Amniotic epithelial cell (primary cell): Measurements from ENCODE around the gene USP9Y.

ENCODE experiments used
- DNase-seq: peaks from one replicate; pipeline ENCODE4 v3.0.0-alpha.2; 2010; ENCODE audit warnings: low read depth

USP9Y gene

DNA sequence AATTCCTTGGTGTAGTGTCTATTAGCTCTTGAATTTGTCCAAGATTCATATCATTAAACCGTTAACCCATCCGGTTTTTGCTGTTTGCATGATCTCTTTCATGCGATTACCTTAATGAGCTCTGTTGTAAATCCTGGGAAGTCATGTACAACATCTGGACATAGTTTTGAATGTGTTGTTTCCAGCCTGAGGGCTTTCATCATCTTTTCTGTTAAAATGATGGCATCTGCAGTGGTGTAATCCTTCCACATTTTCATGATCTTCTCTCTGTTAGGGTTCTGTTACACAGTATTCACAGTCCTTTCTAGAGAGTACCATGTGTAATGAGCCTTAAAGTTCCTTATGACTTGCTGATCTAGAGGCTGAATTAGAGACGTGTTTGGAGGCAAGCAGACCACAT lies 64.9 kb downstream of the USP9Y start:
- DNase-seq: no peak

DNA sequence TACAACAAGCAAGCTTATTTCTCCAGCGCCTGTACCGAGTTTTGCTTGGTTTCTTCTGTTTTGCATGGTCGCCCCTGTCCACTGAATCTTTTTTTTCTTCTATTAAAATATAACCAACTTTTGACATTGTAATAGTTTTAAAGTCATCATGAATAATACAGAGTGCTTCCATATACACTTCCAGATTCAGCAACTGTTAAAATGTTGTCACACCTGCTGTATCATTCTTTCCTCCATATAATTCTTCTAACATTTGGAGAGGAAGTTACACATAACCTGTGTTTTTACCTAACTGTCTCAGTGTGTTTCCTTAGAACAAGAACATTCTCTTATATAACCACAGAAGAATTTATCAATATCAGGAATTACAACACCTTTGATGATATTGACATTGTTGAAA lies 83.5 kb downstream of the USP9Y start:
- no peak for DNase-seq

DNA sequence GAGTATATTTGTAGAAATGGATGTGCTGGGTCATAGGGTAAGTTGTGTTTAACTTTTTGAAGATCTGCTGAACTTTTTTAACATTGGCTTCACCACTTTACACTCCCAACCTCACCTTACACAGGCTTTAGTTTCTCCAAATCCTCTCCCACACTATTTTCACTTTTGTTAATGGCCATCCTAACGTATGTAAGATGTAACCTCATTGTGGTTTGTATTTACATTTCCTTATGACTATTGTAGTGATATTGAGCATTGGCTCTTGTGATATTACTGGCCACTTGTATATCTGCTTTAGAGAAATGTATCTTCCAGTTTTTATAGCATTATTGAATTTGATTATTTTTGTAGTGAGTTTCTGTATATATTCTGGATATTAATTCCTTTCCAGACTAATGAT lies 93.0 kb downstream of the USP9Y start:
- DNase-seq: no peak

GRCh38 chrY:12808046-12808445 lies 107.0 kb downstream of the USP9Y start:
- DNase-seq: peak; percentile 6

DNA sequence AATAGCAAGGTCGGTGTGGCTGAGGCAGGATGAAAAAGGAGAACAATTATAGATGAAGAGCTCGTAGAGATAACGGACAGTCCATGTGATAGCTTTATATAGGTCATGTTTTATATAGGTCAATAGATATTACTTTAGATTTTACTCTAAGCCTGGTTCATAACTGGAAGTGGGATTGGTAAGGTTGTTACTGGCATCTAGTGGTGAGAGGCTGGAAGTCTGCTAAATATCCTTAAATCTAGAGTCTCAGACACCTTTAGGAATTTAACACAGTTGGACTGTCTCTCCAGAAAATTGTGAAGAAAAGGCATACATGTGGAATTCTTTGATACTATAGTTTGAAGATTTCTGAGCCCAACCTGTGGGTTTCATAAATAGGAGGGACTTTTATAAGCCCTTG lies 108.0 kb downstream of the USP9Y start:
- peak; percentile 22 for DNase-seq

DNA sequence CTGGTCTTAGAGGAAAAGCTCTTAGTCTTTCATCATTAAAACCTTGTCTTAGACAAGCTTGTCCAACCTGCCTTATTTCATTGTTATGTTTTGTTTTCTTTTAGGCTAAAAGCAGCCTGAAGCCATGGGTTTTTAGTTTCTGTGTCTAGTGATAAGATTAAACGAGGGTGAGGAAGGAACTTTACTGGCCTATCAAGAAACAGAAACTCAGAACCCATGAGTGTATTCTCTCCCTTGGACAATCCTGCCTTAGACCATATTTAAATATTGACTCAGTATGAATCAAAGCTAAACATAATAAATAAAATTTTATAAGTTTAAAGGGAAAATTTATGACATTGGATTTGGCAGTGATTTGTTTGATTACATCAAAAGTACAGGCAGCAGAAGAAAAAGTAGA lies 122.4 kb downstream of the USP9Y start:
- no peak for DNase-seq

DNA sequence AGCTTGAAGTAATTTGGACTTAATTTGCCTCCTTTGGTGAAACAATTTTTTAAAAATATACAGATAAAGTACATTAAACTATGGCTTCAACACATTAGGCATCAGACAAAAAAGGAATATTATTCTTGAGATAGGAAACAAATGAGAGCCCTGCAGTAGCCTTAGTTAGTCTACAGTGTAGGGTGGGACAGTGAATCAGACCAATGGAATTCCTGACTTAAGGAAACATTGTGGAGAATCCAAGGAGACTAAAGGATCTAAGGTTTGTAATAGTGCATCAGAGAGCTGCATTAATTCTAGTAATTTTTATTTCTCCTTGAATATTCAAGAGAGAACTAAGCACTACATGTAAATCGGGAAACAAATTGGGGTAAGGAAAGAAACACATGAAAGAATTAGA lies 125.8 kb downstream of the USP9Y start:
- DNase-seq: peak; percentile 32

DNA sequence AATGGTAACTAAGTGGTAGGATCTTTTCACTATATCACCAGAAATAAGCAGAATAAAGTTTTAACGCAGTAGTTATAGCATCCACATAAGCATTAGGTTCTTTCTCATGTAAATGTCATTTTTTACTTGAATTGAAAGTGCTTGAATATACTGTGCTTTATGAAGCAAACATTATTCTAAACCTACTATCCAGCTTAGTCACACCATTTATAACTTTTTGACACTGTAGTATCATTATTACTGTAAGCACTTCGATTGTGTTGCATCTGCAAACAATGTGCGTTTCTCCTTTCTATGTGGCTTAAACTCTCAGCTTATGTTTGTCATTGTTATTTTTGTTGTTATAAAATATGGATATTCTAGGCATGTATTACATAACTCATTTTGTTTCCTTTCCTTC lies 132.3 kb downstream of the USP9Y start:
- DNase-seq: no peak

GRCh38 chrY:12837550-12837949 lies 136.5 kb downstream of the USP9Y start:
- DNase-seq: no peak

DNA sequence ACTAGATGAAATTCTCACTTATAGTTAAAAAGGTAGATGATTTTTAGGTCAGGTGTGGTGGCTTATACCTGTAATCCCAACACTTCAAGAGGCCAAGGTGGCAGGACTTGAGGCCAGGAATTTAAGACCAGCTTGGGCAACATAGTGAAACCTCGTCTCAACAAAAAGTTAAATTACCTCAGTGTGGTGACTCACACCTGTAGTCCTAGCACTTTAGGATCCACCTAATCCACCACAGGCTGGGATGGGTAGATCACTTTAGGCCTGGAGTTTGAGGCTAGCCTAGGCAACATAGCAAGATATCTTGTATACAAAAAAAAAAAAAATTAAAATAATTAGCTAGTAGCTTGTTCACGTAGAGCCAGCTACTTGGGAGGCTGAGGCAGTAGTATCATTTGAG lies 140.3 kb downstream of the USP9Y start:
- DNase-seq: no peak

- DNase-seq: no peak
These were observed 145.8 kb downstream of the USP9Y start for GRCh38 chrY:12846793-12847192.

DNA sequence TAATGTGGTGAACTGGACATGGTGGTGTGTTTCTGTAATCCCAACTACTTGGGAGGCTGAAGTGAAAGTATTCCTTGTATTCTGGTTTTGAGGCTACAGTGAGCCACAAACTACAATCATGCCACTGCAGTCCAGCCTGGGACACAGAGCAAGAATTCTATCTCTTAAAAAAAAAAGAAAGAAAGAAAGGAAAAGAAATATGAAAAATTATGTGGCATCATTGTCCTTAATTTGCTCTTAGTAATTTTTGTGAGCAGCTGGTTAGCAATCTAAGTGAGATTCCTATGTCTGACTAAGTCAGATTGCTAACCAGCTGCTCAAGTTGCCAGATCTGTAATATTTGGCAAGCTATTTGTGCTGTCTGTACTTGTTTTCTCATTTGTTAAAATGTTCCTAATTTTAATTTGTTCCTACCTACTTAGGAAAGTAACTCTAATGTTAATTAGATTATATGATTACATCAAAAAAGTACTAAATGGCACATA lies 154.8 kb downstream of the USP9Y start:
- DNase-seq: peak; percentile 25

DNA sequence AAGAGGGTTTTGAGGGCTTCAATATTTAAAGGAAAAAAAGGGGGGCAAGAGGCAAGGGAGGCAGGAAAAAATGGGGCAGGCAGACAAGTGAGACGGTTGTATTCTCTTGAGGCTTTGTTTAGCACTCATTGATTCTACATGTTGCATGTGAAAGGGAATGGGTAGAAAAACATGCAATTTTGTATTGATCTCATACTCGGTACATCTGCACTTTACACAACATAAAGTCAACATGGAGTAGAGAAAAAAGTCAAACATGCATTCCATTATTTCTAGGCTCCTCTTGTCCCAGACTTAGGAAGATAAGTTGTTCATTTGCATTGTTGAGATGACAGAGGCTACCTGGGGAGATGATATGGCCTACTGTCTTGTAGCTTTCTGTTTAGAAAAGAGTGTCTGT lies 166.9 kb downstream of the USP9Y start:
- DNase-seq: no peak

- DNase-seq: no peak
These were observed 195.9 kb downstream of the USP9Y start for GRCh38 chrY:12896973-12897372.

GRCh38 chrY:12898604-12899003 lies 197.6 kb downstream of the USP9Y start:
- DNase-seq: no peak

DNA sequence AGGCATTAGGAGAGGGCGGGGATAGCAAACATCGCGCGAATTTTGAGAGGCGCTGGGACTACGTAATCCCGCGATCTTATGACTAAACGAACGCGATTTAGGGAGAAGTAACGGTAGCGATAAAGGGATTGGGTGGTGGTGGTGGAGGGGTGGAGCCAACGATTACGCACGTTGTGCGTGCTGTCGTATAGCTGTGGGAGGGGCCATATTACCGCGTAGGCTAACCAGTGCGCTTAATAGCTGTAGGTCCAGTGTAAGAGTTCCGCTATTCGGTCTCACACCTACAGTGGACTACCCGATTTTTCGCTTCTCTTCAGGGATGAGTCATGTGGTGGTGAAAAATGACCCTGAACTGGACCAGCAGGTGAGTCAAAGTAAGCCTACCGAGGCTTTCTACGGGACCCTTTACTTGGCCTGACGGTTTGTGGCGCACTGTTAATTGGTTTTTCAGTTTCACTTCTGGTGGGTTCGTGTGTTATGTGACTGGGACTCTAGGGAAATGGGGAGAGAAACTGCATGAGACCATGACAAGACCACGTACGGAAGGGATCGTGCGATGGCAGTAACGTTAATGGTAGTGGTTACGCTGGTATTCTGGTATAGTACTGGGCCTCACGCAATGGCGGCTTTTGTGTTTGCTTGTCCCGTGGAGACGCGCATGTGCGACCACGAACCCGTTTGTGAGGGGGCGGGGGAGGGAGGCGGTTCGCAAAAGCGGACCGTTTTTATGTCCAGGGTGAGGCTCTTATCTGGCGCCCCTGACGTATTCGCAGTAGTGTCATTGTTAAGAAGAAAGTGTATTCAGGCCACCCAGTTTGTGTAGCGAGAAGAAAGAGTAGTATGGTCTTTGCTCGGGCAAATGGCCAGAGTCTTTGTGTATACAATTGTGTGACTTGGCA lies 203.8 kb downstream of the USP9Y start, which contains the start of gene DDX3Y:
Gene DDX3Y, plus strand, starts transcription at position 251 of the 899 bp plus-strand sequence. Its CDS starts 69 bp downstream, at position 320.
- peak; percentile 95 for DNase-seq

- peak; percentile 66 for DNase-seq
These were observed 204.5 kb downstream of the USP9Y start for GRCh38 chrY:12905517-12905872.

DNA sequence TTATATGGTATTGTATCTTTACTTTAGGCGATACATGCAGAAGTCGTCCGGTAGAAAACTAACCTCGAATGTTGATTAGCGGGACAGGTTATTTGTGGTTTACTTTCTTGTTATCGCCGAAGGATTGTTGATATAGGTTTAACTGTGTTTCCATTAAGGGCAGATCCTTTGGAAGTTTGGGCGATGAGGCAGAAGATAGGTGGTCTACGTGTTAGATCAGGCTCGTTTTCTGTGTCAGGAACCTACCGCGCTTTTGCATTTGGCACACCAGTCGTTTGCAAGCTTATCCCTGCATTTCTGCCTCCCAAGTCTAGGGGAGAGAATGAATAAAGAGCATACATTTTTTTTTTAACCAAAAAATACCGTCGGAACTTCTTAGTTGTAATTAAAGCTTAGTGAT lies 204.9 kb downstream of the USP9Y start:
- peak; percentile 6 for DNase-seq
